ENCODE results near the gene ADAMTSL3.

Gene ADAMTSL3

GRCh38 chr15:83914906-83915305 is 261.0 kb downstream of the ADAMTSL3 start:
- no peak for DNase-seq (ENCODE audit: low read depth in 3 of 3, low spot score in 1 of 3)

- DNase-seq (ENCODE audit: low read depth in 3 of 3, low spot score in 1 of 3), result no peak
These were observed 263.5 kb downstream of the ADAMTSL3 start for GRCh38 chr15:83917432-83917831.

GRCh38 chr15:83918011-83918410 is 264.1 kb downstream of the ADAMTSL3 start:
- no peak for DNase-seq (ENCODE audit: low read depth in 3 of 3, low spot score in 1 of 3)

GRCh38 chr15:83919319-83919830 is 265.5 kb downstream of the ADAMTSL3 start:
- DNase-seq (ENCODE audit: low read depth in 3 of 3, low spot score in 1 of 3), result no peak

- DNase-seq (ENCODE audit: low read depth in 3 of 3, low spot score in 1 of 3), result no peak
These were observed 266.1 kb downstream of the ADAMTSL3 start for GRCh38 chr15:83919978-83920510.

- DNase-seq (ENCODE audit: low read depth in 3 of 3, low spot score in 1 of 3), result no peak
These were observed 268.8 kb downstream of the ADAMTSL3 start for GRCh38 chr15:83922649-83923294.

DNA sequence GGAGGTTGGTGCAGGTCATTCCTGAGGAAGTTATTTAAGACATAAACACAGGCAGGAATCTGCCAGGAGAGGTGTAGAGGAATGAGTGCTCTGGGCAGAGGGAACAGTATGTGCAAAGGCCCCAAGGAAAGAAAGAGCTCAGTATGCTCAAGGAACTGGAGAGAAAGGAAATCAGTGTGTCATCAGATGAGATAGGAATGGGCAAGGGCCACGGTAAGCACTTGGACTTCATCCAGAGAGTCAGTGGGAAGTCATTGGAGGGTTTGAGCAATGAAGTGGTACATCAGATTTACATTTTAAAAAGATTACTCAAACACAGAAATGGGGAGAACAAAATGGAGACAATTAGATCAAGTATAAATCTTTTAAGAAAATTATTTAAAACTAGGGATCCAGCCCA is 272.2 kb downstream of the ADAMTSL3 start:
- DNase-seq (ENCODE audit: low read depth in 3 of 3, low spot score in 1 of 3), result no peak

DNA sequence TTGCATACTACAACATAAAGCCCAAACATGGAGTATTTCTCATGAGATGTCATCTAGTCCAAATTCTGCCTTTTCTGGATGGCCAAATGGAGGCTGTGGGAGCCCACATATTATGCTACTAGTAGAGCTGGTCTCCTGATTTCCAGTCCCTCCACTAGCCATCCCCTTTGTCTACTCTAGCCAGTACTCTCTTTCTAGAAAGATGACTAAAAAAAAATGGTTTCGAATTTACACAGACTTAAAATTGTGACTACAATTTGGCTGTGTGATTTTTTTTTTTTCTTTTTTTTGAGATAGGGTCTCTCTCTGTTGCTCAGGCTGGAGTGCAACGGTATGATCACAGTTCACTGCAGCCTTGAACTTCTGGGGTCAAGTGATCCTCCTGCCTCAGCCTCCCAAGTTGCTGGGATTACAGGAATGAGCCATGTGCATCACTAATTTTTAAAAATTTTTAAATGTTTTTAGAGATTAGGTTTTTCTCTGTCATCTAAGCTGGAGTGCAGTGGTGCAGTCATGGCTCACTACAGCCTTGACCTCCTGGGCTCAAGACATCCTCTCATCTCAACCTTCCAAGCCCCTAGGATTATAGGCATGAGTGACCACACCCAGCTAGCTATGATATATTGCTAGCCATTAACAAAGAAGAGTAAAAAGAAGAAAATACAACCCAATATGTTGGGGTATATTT is 273.9 kb downstream of the ADAMTSL3 start:
- DNase-seq (ENCODE audit: low read depth in 3 of 3, low spot score in 1 of 3), result no peak

- no peak for DNase-seq (ENCODE audit: low read depth in 3 of 3, low spot score in 1 of 3)
These were observed 274.4 kb downstream of the ADAMTSL3 start for GRCh38 chr15:83928392-83928734.

DNA sequence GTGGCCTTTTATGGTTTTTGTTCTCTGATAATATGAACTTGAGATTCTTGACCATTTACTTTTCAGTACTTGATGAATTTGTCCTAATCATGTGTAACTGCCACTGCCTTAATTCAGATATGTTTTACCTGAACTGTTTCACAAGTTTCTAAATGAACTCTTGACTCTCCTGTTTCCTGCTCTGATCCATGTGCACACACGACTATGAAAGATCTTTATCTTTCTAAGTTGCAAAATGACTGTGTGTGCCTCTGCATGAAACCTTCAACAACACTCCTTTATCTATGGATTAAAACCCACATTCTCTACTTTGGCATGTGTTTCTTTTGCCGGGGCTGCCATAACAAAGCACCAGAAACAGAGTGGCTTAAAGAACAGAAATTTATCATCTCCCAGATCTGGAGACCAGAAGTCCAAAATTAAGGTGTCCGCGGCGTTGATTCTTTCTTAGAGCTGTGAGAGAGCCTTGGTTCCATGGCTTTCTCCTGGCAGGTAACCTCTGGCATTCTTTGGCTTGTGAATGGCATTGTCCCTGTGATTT is 275.0 kb downstream of the ADAMTSL3 start:
- no peak for DNase-seq (ENCODE audit: low read depth in 3 of 3, low spot score in 1 of 3)

GRCh38 chr15:83929619-83930018 is 275.7 kb downstream of the ADAMTSL3 start:
- no peak for DNase-seq (ENCODE audit: low read depth in 3 of 3, low spot score in 1 of 3)

DNA sequence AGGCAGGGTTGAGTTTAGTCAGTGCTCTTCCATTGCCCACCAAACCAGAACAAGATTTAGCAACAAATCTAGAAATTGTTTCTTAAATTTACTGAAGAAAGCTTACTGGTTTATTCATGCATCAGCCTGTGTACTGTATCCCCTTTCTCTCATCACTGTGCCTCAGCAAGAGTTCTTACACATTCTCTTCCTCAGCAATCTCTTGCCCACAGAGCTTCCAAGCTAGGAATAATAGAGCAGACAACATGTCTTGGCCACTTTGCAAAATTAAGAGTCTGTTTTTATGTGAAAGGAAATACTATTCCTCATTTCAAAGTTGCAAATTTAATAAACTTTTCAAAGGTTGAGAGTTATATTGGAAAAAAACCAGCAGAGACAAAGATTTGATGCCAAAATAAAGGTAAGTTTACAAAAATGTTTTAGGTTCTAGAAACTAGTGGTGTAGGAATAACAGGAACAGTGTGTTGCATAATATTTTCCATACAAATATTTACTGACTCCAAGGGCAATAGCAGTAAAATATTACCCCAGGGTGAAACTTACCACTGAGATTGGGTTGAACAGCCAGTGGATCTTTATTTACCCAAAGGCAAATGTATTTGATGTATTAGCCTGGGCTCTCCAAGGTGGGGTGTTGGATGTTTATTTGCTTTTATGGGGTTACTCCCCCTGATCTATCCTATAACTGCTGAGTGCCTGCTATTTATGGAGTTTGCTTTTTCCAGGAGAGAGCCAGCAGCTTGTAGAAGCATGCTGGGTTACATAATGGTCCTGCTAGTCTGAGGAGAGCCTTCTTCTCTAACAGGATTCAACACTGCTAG is 276.7 kb downstream of the ADAMTSL3 start:
- DNase-seq (ENCODE audit: low read depth in 3 of 3, low spot score in 1 of 3), result no peak

GRCh38 chr15:83935774-83936173 is 281.9 kb downstream of the ADAMTSL3 start:
- no peak for DNase-seq (ENCODE audit: low read depth in 3 of 3, low spot score in 1 of 3)

- DNase-seq (ENCODE audit: low read depth in 3 of 3, low spot score in 1 of 3), result no peak
These were observed 286.2 kb downstream of the ADAMTSL3 start for GRCh38 chr15:83940136-83940535.

DNA sequence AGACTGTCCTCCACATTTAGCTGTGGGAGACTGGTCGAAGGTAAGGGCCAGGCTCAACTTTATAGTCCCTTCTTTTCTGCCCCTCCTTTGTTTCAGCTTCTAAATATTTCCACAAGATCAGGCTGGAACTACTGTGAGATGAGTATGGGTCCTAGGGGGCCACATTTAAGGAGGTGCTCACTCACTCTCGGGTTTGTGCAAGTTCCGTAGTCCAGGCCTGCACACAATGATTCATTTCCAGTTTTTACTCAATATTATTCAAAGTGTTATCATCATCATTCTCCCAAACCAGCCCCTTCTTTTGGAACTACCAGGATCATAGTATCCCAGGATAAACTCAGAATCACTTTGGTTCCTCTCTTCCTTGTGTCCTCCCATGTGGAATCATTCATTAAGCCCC is 289.1 kb downstream of the ADAMTSL3 start:
- no peak for DNase-seq (ENCODE audit: low read depth in 3 of 3, low spot score in 1 of 3)

DNA sequence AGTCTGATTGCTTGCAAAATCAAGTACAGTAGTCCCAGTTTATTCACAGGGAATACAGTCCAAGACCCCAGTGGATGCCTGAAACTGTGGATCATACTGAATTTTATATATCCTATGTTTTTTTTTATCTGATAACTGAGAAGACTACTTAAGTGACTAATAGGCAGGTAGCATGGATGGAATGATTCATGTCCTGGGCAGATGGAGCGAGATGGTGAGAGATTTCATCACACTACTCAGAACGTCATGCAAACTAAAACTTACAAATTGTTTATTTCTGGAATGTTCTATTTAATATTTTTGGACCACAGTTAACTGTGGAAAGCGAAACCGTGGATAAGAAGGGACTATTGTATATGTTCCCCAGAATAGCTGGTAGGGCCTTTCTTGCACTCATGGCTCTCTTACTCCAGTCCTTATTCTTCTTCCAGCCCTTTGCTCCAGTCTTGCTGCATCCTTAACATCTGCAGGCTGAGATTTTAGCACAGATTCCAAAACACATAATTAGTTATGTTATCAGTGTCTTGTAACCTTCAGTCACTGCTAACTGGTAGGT is 290.0 kb downstream of the ADAMTSL3 start:
- DNase-seq (ENCODE audit: low read depth in 3 of 3, low spot score in 1 of 3), result no peak

GRCh38 chr15:83947156-83947555 is 293.2 kb downstream of the ADAMTSL3 start:
- no peak for DNase-seq (ENCODE audit: low read depth in 3 of 3, low spot score in 1 of 3)

DNA sequence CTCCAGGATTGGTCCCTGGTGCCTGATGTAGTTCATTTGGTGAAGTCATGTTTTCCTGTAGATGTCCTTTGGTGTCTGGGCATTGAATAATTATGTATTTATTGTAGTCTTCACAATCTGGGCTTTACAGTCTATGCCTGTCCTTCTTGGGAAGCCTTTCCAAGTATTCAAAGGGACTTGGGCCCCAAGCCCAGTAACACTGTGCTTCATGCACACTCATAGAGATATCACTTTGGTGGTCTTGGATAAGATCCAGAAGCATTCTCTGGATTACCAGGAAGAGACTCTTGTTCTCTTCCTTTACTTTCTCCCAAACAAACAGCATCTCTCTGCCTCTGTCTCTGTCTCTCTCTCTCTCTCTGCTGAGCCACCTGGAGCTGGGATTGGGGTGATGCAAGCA is 300.6 kb downstream of the ADAMTSL3 start:
- DNase-seq (ENCODE audit: low read depth in 3 of 3, low spot score in 1 of 3), result no peak

DNA sequence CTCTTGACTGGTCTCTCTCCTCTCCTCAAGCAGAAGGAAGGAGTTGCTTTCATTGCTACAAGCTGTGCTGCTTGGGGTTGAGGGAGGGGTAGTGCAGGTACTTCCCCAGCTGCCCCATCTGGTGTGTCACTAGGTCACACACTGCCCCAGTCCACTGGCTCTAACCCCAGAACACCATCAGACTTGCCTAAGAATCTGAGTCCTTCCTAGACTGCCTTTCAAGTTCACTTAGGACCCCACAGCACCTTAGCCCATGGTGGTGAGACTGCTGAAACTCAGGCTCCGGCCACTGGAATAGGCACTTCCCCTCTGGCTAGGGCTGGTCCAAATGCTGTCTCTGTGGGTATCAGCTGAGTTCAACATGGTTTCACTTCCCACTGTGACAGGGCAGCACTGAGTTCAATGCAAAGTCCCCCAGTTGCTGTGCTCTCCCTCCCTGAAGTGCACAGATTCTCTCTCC is 301.9 kb downstream of the ADAMTSL3 start:
- DNase-seq (ENCODE audit: low read depth in 3 of 3, low spot score in 1 of 3), result no peak

DNA sequence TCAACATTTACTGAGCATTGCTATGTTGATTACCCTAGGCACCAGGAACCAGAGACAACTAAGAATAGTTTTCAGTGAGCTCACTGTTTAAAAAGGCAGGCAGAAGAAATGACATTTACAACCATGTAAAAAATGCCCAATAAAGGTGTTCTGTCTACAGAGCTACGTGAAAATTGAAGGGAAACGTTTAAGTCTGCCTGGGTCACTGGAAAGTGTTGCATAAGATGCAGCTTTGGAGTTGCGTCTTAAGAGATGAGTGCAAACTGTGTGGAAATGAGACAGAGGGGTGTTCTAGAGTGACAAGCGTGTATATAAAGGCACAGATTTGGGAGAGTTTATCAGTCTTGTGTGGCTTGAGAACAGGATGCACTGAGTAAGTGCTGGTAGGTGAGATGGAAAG is 303.0 kb downstream of the ADAMTSL3 start:
- no peak for DNase-seq (ENCODE audit: low read depth in 3 of 3, low spot score in 1 of 3)

GRCh38 chr15:83959477-83959876 is 305.6 kb downstream of the ADAMTSL3 start:
- no peak for DNase-seq (ENCODE audit: low read depth in 3 of 3, low spot score in 1 of 3)
